Gastrocnemius medialis (tissue), 4 donors: ENCODE results near the gene UGT2B10. TPM values are rescaled to one million over a fixed set of nuclear protein-coding genes. Genes with fewer than 3 reads are reported as not detected.

ENCODE experiments used
- ATAC-seq, 2 donors: fragments of 150-250 bp; one replicate each; pipeline ENCODE4 v1.9.1; 2016
- DNase-seq, 2 donors: peaks; one replicate each; pipeline ENCODE4 v3.0.0-alpha.2; 2019
- H3K27ac ChIP-seq, 4 donors: fragments of 200-600 bp; sonication (generic); 1 replicate in 1 of 4; 2 replicates in 3 of 4; pipeline ENCODE4 v1.5.1; 2016 to 2018; ENCODE audit warnings: mild to moderate bottlenecking in 2 of 4, moderate library complexity in 1 of 4
- H3K27me3 ChIP-seq, 3 donors: fragments of 200-600 bp; sonication (generic) in 2 of 3; 1 replicate in 1 of 3; 2 replicates in 2 of 3; pipeline versions ENCODE4 v1.5.1 to v1.6.0; 2016 to 2019; ENCODE audit warnings: mild to moderate bottlenecking in 1 of 3, moderate library complexity in 1 of 3
- H3K36me3 ChIP-seq, 2 donors: fragments of 200-600 bp; sonication (generic) in 1 of 2; one replicate each; pipeline ENCODE4 v1.5.1; 2017 to 2018
- H3K4me1 ChIP-seq, 2 donors: fragments of 200-600 bp; sonication (generic) in 1 of 2; one replicate each; pipeline ENCODE4 v1.5.1; 2016 to 2017; ENCODE audit warnings: mild to moderate bottlenecking in 2 of 2
- H3K4me3 ChIP-seq, 4 donors: fragments of 200-600 bp; sonication (generic) in 3 of 4; 1 replicate in 1 of 4; 2 replicates in 3 of 4; pipeline ENCODE4 v1.5.1; 2016 to 2019; ENCODE audit warnings: mild to moderate bottlenecking in 2 of 4
- H3K9me3 ChIP-seq, 3 donors: fragments of 200-600 bp; sonication (generic) in 2 of 3; 1 replicate in 1 of 3; 2 replicates in 2 of 3; pipeline ENCODE4 v1.5.1; 2016 to 2019
- CTCF ChIP-seq, 5 experiments: fragments of 450-650 bp in 3 of 5; fragments of 200-600 bp in 2 of 5; sonication (generic) in 2 of 5; IDR thresholded peaks in 4 of 5; conservative IDR thresholded peaks in 1 of 5; 1 replicate in 4 of 5; 2 replicates in 1 of 5; pipeline ENCODE4 v1.5.1; 2016 to 2019; ENCODE audit warnings: antibody characterized with exemption in 5 of 5, mild to moderate bottlenecking in 3 of 5, moderate library complexity in 3 of 5
- POLR2A ChIP-seq, 2 donors: fragments of 450-650 bp; IDR thresholded peaks; one replicate each; pipeline ENCODE4 v1.6.1; 2017; ENCODE audit warnings: antibody characterized with exemption in 2 of 2, mild to moderate bottlenecking in 2 of 2, moderate library complexity in 2 of 2
- in situ Hi-C, 4 donors: fragments of 200-750 bp; cut with MboI; loops; one replicate each; pipeline versions ENCODE4 v1.15.0 to v1.8.0; 2017; ENCODE audit warnings: low sequenced_read_pairs in 4 of 4
- intact Hi-C: fragments of 100-400 bp; cut with DNase I; formaldehyde crosslinking; loops from one replicate; pipeline ENCODE4 v1.15.1; 2023; ENCODE audit warnings: low total_unique reads
- total RNA-seq, 4 donors: library from RNA; depleted of rRNA; stranded (reverse); fragments of >200 nt; gene quantifications; one replicate each; pipeline versions ENCODE4 v1.1.0 to v1.2.3, GENCODE V29; 2016

Gene UGT2B10
- total RNA-seq, 4 donors from 2014 or later = 0.18 TPM; not detected in 3

GRCh38 chr4:68872643-68873502 is 57.1 kb downstream of the UGT2B10 start:
- in situ Hi-C loops = no loop called here
- DNase-seq = no peak
- H3K4me3 ChIP-seq = no peak overlapping the region
- H3K27me3 ChIP-seq = no peaks in the 10 kb centered on the region
- intact Hi-C loops = no loop called here
- H3K4me1 ChIP-seq = no peaks in the 10 kb centered on the region
- no peak for TF ChIP-seq CTCF (IDR thresholded peaks at IDR 0.05 in 4 of 5, conservative IDR thresholded peaks at IDR 0.05 in 1 of 5)
- H3K9me3 ChIP-seq = no peaks in the 10 kb centered on the region
- no peaks in the 10 kb centered on the region for H3K36me3 ChIP-seq
- ATAC-seq = no peak
- no peak overlapping the region for H3K27ac ChIP-seq

GRCh38 chr4:68874507-68874906 is 58.7 kb downstream of the UGT2B10 start:
- TF ChIP-seq POLR2A (IDR thresholded peaks at IDR 0.05) (no peak), CTCF (IDR thresholded peaks at IDR 0.05 in 4 of 5, conservative IDR thresholded peaks at IDR 0.05 in 1 of 5) (no peak)
- no peak for DNase-seq
- Histone ChIP-seq H3K27me3 (no peaks in the 10 kb centered on the region), H3K4me1 (no peaks in the 10 kb centered on the region), H3K27ac (no peak overlapping the region), H3K36me3 (no peaks in the 10 kb centered on the region), H3K9me3 (no peaks in the 10 kb centered on the region), H3K4me3 (no peak overlapping the region)
- ATAC-seq = no peak
- in situ Hi-C loops (no loop called here), intact Hi-C loops (no loop called here)

- H3K9me3 ChIP-seq = no peaks in the 10 kb centered on the region
- in situ Hi-C loops = no loop called here
- TF ChIP-seq POLR2A (IDR thresholded peaks at IDR 0.05) (no peak), CTCF (IDR thresholded peaks at IDR 0.05 in 4 of 5, conservative IDR thresholded peaks at IDR 0.05 in 1 of 5) (no peak)
- intact Hi-C loops = no loop called here
- H3K4me3 ChIP-seq = no peak overlapping the region
- H3K36me3 ChIP-seq = no peaks in the 10 kb centered on the region
- no peak overlapping the region for H3K27ac ChIP-seq
- DNase-seq = no peak
- ATAC-seq = no peak
- no peaks in the 10 kb centered on the region for H3K4me1 ChIP-seq
- no peaks in the 10 kb centered on the region for H3K27me3 ChIP-seq
Measured at GRCh38 chr4:68877555-68877954, 61.8 kb downstream of the UGT2B10 start.

- DNase-seq = no peak
- H3K27me3 ChIP-seq = no peaks in the 10 kb centered on the region
- H3K9me3 ChIP-seq = no peaks in the 10 kb centered on the region
- H3K4me1 ChIP-seq = no peaks in the 10 kb centered on the region
- no peaks in the 10 kb centered on the region for H3K36me3 ChIP-seq
- no peak for ATAC-seq
- intact Hi-C loops = no loop called here
- in situ Hi-C loops = no loop called here
- H3K27ac ChIP-seq = no peak overlapping the region
- TF ChIP-seq CTCF (IDR thresholded peaks at IDR 0.05 in 4 of 5, conservative IDR thresholded peaks at IDR 0.05 in 1 of 5) (no peak), POLR2A (IDR thresholded peaks at IDR 0.05) (no peak)
- H3K4me3 ChIP-seq = no peak overlapping the region
Measured at GRCh38 chr4:68878048-68878447, 62.3 kb downstream of the UGT2B10 start.

Other genes starting within 250 kb of the UGT2B10 start
- gene UGT2B17, start 239.7 kb upstream of the UGT2B10 start, total RNA-seq = 1 to 10 TPM in 1 of 4 donors, not detected in 3; 1.9 TPM
- gene UGT2B15, start 145.3 kb upstream of the UGT2B10 start, total RNA-seq = under 1 TPM in 2 of 4 donors, not detected in 2; 0.16 to 0.19 TPM
- under 1 TPM in 3 of 4 donors, not detected in 1; 0.13 to 0.46 (median 0.13) TPM for gene UGT2A3, start 135.8 kb downstream of the UGT2B10 start, total RNA-seq